Peyer's patch (tissue), 4 donors: ENCODE measurements around the gene SYCP2. TPM values are rescaled to one million over a fixed set of nuclear protein-coding genes. Genes with fewer than 3 reads are reported as not detected.
A peak's percentile ranks its signal among the peaks of the same experiment; 100 is the strongest.

Experiments
- DNase-seq, 3 donors: peaks; one replicate each; pipeline ENCODE4 v3.0.0-alpha.2; 2017 to 2019
- H3K27ac ChIP-seq, 4 donors: fragments of 200-600 bp; sonication (generic); one replicate each; pipeline ENCODE4 v1.5.1; 2016 to 2019
- H3K27me3 ChIP-seq, 2 donors: fragments of 200-600 bp; sonication (generic); one replicate each; pipeline ENCODE4 v1.5.1; 2019
- H3K36me3 ChIP-seq, 3 donors: fragments of 200-600 bp; sonication (generic); one replicate each; pipeline ENCODE4 v1.5.1; 2016 to 2019
- H3K4me1 ChIP-seq, 4 donors: fragments of 200-600 bp; sonication (generic); one replicate each; pipeline ENCODE4 v1.5.1; 2016 to 2019
- H3K4me3 ChIP-seq, 4 donors: fragments of 200-600 bp; sonication (generic); 1 replicate in 3 of 4; 2 replicates in 1 of 4; pipeline ENCODE4 v1.5.1; 2016 to 2019; ENCODE audit warnings: mild to moderate bottlenecking in 1 of 4
- H3K9me3 ChIP-seq, 4 donors: fragments of 200-600 bp; sonication (generic); one replicate each; pipeline ENCODE4 v1.5.1; 2016 to 2019; ENCODE audit warnings: mild to moderate bottlenecking in 1 of 4
- POLR2A ChIP-seq, 2 donors: fragments of 450-650 bp; IDR thresholded peaks; one replicate each; pipeline ENCODE4 v1.5.1; 2017; ENCODE audit warnings: antibody characterized with exemption in 2 of 2, mild to moderate bottlenecking in 2 of 2, moderate library complexity in 2 of 2
- total RNA-seq, 4 donors: library from RNA; depleted of rRNA; stranded (reverse); fragments of >200 nt; gene quantifications; one replicate each; pipeline ENCODE4 v1.1.0, GENCODE V29; 2016
- TF ChIP-seq, protein P1 (sequence below), 6 experiments: fragments of 450-650 bp in 4 of 6; fragments of 200-600 bp in 2 of 6; sonication (generic) in 1 of 6; IDR thresholded peaks; one replicate each; pipeline ENCODE4 v1.5.1; 2017 to 2019; ENCODE audit warnings: antibody characterized with exemption in 6 of 6, mild to moderate bottlenecking in 3 of 6, moderate library complexity in 1 of 6

SYCP2 gene
- total RNA-seq, 4 donors from 2014 or later = 2.0 to 35.5 (median 2.7) TPM

GRCh38 chr20:59947376-59947775 lies 13.9 kb upstream of the SYCP2 start:
- Histone ChIP-seq H3K4me1 (peaks cover 0 to 9% (median 2%) of the 10 kb centered on the region in 4 donors), H3K27ac (no peak overlapping the region), H3K4me3 (no peak overlapping the region), H3K9me3 (no peaks in the 10 kb centered on the region), H3K36me3 (peaks cover 0 to 38% (median 0%) of the 10 kb centered on the region in 3 donors), H3K27me3 (no peaks in the 10 kb centered on the region)
- DNase-seq = no peak
- TF ChIP-seq, protein P1, sequence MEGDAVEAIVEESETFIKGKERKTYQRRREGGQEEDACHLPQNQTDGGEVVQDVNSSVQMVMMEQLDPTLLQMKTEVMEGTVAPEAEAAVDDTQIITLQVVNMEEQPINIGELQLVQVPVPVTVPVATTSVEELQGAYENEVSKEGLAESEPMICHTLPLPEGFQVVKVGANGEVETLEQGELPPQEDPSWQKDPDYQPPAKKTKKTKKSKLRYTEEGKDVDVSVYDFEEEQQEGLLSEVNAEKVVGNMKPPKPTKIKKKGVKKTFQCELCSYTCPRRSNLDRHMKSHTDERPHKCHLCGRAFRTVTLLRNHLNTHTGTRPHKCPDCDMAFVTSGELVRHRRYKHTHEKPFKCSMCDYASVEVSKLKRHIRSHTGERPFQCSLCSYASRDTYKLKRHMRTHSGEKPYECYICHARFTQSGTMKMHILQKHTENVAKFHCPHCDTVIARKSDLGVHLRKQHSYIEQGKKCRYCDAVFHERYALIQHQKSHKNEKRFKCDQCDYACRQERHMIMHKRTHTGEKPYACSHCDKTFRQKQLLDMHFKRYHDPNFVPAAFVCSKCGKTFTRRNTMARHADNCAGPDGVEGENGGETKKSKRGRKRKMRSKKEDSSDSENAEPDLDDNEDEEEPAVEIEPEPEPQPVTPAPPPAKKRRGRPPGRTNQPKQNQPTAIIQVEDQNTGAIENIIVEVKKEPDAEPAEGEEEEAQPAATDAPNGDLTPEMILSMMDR (IDR thresholded peaks at IDR 0.05) = no peak
- TF ChIP-seq POLR2A (IDR thresholded peaks at IDR 0.05) = no peak

DNA sequence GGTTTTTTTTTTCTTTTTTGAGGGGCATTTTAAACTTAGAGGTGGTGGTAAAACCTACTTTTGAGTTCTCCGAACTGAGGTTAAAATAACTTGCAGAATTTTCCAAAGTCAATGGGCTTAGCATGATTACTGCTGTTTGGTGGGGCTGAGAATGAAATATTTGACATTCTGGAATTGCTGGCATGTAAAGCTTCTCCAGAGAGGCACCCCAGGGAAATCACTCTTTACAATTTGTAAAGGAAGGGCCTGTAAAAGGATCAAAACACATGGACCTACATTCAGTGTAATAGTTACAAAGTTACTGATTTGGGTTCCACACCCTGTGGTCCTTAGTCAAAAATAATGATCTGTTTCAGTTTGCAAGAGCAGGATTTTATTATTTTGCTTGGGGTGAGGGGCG lies 12.3 kb upstream of the SYCP2 start:
- H3K4me1 ChIP-seq = peaks cover 0 to 14% (median 4%) of the 10 kb centered on the region in 4 donors

GRCh38 chr20:59945175-59945574 lies 11.7 kb upstream of the SYCP2 start:
- H3K27me3 ChIP-seq = no peaks in the 10 kb centered on the region
- no peaks in the 10 kb centered on the region for H3K9me3 ChIP-seq
- no peak overlapping the region for H3K4me3 ChIP-seq
- no peak for DNase-seq
- H3K27ac ChIP-seq = no peak overlapping the region
- H3K36me3 ChIP-seq = peaks cover 0 to 37% (median 0%) of the 10 kb centered on the region in 3 donors
- H3K4me1 ChIP-seq = peaks cover 0 to 14% (median 4%) of the 10 kb centered on the region in 4 donors
- TF ChIP-seq, protein P1 (IDR thresholded peaks at IDR 0.05) = no peak
- TF ChIP-seq POLR2A (IDR thresholded peaks at IDR 0.05) = no peak

More for the DNA sequence above, 12.3 kb upstream of the SYCP2 start:
- TF ChIP-seq, protein P1 (IDR thresholded peaks at IDR 0.05) = no peak
- TF ChIP-seq POLR2A (IDR thresholded peaks at IDR 0.05) = no peak
- Histone ChIP-seq H3K36me3 (peaks cover 0 to 38% (median 0%) of the 10 kb centered on the region in 3 donors), H3K27me3 (no peaks in the 10 kb centered on the region), H3K9me3 (no peaks in the 10 kb centered on the region), H3K4me3 (no peak overlapping the region), H3K27ac (no peak overlapping the region)
- no peak for DNase-seq

GRCh38 chr20:59944726-59945125 lies 11.3 kb upstream of the SYCP2 start:
- Histone ChIP-seq H3K4me1 (peaks cover 0 to 14% (median 4%) of the 10 kb centered on the region in 4 donors), H3K9me3 (no peaks in the 10 kb centered on the region), H3K4me3 (no peak overlapping the region), H3K27ac (no peak overlapping the region), H3K27me3 (no peaks in the 10 kb centered on the region), H3K36me3 (peaks cover 0 to 32% (median 0%) of the 10 kb centered on the region in 3 donors)
- TF ChIP-seq POLR2A (IDR thresholded peaks at IDR 0.05) = no peak
- TF ChIP-seq, protein P1 (IDR thresholded peaks at IDR 0.05) = no peak
- DNase-seq = no peak

DNA sequence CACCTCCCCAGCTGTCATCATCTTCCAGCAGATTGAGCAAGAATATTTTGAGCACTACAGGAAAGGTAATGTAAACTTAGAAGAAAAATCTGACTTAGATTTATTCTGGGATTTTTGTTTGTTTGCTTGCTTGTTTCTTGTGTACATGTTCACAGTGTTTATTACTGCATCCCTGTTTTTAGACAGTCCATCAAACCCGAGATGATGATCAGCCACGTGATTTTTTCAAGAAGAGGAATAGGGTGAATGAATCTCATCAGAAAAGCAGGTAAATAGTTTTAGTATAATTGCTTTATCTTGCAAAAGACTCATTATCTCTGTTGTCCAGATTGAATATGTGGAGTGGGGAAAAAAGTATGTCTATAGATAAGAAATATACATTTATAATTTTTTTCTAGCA lies 8.8 kb upstream of the SYCP2 start:
- H3K4me1 ChIP-seq = peaks cover 0 to 28% (median 14%) of the 10 kb centered on the region in 4 donors
- no peak overlapping the region for H3K4me3 ChIP-seq
- DNase-seq = no peak
- no peaks in the 10 kb centered on the region for H3K27me3 ChIP-seq
- peaks cover 0 to 31% (median 0%) of the 10 kb centered on the region in 3 donors for H3K36me3 ChIP-seq
- H3K9me3 ChIP-seq = no peaks in the 10 kb centered on the region
- TF ChIP-seq, protein P1 (IDR thresholded peaks at IDR 0.05) = no peak
- no peak for TF ChIP-seq POLR2A (IDR thresholded peaks at IDR 0.05)
- H3K27ac ChIP-seq = no peak overlapping the region

- Histone ChIP-seq H3K9me3 (no peaks in the 10 kb centered on the region), H3K27ac (peak overlapping the region; percentile 88 to 98 (median 95)), H3K27me3 (no peaks in the 10 kb centered on the region), H3K4me3 (peak overlapping the region; percentile 64 to 80 (median 72)), H3K36me3 (peaks cover 0 to 31% (median 0%) of the 10 kb centered on the region in 3 donors), H3K4me1 (peaks cover 0 to 35% (median 14%) of the 10 kb centered on the region in 4 donors)
- DNase-seq = no peak
- TF ChIP-seq, protein P1 (IDR thresholded peaks at IDR 0.05) = peak in 1 of 6 experiments; percentile 0
- TF ChIP-seq POLR2A (IDR thresholded peaks at IDR 0.05) = no peak
Observed at GRCh38 chr20:59940956-59941294, 7.5 kb upstream of the SYCP2 start.
